GM12872 (cell line): Measurements from ENCODE around the gene YLPM1.

ENCODE experiments used
- CTCF ChIP-seq: IDR thresholded peaks from 3 replicates; pipeline ENCODE4 v1.5.1; 2011; ENCODE audit warnings: low read depth, mild to moderate bottlenecking, low read length, moderate library complexity; ENCODE audit not compliant: insufficient read depth

YLPM1 gene

GRCh38 chr14:74846968-74847665 is 84.0 kb downstream of the YLPM1 start:
- TF ChIP-seq CTCF: no peak

GRCh38 chr14:74848768-74849167 is 85.7 kb downstream of the YLPM1 start:
- no peak for TF ChIP-seq CTCF

GRCh38 chr14:74852922-74853530 is 89.9 kb downstream of the YLPM1 start:
- TF ChIP-seq CTCF: no peak

- TF ChIP-seq CTCF: no peak
Observed at GRCh38 chr14:74853581-74853980, 90.5 kb downstream of the YLPM1 start.

GRCh38 chr14:74855021-74855420 is 91.9 kb downstream of the YLPM1 start:
- no peak for TF ChIP-seq CTCF

- no peak for TF ChIP-seq CTCF
Observed at GRCh38 chr14:74855945-74856344, 92.8 kb downstream of the YLPM1 start.

GRCh38 chr14:74856366-74856765 is 93.2 kb downstream of the YLPM1 start:
- no peak for TF ChIP-seq CTCF
